Measurements from ENCODE around the gene AK8.

Gene AK8

GRCh38 chr9:132857616-132858342 lies 20.3 kb downstream of the AK8 start:
- no peak for DNase-seq

- no peak for DNase-seq
Observed at GRCh38 chr9:132857031-132857430, 21.1 kb downstream of the AK8 start.

DNA sequence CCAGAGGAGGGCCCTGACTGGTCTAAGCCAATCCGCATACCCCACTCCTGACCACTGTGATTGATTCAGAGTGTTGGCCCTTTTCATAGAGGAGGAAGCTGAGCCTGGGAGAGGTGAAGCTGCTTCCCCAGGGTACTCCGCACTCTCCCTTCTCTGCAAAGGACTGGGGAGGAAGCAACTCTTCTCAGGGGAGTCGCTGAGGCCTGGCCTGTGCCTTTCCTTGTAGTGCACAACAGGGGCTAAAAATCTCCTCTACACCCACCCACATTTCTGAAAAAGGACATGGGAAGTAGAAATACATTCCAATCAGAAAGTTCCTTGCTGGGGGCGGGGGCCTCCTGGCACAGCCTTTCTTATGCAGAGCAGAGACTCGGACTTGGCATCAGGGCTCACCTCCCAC lies 22.2 kb downstream of the AK8 start:
- DNase-seq: no peak

- no peak for DNase-seq
Observed at GRCh38 chr9:132854832-132855231, 23.3 kb downstream of the AK8 start.

GRCh38 chr9:132853482-132853881 lies 24.6 kb downstream of the AK8 start:
- DNase-seq: no peak

DNA sequence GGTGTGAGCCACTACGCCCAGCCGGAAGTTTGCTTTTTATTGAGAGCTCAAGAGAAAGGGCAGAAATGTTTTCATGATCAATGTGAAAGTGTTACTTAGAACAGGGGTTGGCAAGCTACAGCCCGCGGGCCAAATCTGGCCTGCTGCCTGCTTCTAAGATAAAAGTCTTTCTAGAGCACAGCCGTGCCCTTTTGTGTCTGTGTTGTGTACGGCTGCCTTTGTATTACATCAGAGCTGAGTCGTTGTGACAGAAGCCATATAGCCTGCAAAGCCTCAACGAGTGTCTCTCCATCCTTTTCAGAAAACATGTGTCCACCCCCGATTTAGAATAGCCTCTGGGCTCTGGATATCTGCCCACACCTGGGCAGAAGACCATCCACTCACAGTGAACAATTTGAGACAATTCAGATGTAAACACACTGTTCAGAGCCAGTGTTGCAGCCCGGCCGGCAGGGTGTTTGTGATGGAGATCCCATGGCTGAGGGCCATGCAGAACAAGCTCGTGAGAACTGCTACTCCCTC lies 28.8 kb downstream of the AK8 start:
- no peak for DNase-seq

DNA sequence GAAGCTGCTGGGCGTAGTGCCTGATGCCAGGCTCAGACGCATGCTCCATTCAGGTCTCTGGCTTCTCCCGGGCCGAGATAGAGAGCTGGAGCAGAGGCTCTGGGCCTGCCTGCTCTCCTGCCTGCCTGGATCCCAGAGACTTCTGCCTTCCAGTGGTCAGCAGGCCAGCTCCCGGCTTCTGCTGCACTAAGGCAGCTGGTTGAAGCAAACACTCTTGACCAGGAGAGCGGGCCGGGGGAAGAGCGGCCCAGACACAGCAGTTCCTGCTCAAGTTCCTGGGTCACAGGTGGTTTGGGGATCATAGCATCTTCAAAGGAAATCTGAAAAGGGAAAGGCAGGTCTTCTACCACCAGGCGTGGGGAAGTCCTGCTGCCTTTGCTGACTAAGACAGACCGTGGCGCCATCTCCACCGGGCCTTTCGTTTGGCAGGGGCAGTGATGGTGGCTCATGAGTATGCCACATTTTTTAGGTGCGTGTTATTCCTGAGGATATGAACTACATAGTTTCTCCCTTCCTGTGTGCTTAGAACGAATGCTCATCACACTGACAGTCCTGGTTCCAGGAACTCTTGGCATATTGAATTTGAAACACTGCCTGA lies 31.1 kb downstream of the AK8 start:
- no peak for DNase-seq

DNA sequence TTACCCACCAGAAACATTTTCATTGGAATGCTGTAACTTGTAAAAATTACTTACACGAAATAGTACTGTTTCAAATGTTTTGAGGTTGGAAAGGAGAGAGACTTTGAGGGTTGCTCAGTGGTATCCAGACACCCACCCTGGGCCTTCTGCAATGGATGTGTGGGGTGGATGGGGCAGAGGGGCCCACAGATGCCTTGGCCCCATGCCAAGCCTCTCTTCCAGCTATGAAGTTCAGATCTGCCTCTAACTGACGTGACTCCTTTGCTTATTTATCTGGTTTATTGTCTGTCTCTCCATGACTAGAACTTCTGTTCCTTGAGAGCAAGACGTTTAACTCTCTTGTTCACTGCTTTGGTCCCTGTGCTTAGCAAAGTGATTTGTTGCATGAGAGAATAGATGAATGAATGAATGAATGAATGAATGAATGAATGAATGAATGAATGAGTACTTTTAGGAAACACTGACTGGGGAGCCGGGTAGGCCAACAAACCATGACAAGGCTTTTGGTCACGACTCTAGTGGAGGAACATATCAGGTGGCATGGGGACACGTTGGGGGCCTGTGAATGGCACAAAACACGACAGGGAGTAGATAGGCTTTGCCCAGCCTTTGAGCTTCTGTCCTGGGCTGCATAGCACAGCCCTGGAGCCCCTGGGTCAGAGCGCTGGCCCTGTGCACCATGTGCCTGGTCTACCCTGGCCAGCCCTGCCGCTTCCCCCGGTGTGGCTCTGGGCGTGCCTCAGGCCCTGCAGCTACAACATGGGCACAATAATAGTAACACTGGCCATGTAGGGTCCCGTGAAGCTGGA lies 31.8 kb downstream of the AK8 start:
- DNase-seq: no peak

DNA sequence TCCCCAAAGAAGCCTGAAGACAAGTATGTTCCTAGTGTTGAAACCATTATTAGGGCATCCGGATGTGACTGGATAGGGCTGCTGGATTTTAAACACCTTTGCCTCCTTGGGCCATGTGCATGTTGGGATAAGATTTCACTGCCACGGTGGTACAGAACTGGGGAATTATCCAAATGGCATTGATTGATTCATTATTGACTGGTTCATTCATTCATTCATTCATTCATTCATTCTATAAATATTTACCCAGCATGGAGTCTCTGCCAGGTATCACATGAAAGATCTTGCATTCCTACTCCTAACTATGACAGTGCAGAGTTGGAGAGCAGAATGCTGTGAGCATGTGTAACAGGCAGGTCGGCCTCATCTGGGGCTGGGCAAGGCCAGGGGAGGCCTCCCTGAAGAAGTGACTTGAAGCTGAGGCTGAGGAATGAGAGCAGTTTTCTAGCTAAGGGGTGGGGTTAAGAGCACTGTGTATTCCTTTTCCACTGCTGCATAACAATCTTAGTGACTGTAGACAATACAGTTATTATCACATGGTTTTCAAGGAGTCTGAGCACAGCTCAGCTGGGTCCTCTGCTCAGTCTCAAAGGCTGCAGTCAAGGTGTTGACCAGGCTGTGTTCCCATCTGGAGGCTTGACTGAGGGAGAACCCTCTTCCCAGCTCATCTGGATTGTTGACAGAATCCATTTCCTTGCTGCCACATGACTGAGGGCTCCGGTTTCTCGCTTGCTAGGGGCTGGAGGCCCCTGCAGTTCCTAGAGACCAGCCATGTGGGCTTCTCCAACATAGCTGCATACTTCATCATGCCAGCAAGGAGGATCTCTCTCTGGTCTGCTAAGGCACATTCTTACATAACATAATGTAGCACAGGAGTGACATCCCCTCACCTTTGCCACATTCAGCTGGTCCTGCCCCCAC lies 35.7 kb downstream of the AK8 start:
- DNase-seq: no peak

- DNase-seq: no peak
Observed at GRCh38 chr9:132840980-132841379, 37.1 kb downstream of the AK8 start.

DNA sequence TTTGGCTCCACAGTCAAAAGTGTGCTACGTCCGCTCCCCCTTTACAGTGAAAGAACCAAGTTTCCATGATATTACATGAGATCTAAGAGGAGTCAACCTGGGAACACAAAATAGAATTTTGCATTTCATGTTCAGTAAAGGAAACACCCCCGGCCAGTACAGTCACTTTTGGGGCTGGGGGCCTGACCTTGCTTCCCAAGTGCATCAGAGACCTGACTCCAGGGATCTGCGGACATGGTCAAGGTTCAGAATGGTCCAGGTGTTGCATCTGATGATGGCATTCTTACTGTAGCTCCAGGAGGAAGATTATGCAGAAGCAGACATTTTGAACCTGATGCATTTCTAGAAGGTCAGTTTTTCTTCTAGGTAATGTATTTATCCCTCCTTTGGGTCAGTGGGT lies 39.8 kb downstream of the AK8 start:
- no peak for DNase-seq

- DNase-seq: no peak
Observed at GRCh38 chr9:132837501-132838286, 40.4 kb downstream of the AK8 start.

DNA sequence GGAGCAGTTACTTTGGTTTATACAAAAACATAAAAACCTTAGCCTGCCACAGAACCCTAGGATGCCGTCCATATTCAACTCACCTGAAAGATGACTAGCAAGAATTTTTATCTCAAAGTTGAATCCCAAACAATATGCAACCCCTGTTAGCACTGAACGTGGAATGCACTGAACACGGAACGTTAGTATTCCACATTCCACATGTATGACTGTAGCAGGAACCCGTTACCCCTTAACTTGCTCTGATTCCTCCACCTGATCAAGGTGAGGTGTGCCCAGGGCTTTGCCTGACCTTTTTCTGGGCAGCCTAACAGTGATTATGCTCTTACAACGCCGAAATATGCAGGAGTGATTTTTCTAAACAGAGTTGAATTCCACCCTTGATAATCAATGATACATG lies 43.7 kb downstream of the AK8 start:
- no peak for DNase-seq

GRCh38 chr9:132833550-132834121 lies 44.4 kb downstream of the AK8 start:
- DNase-seq: no peak

- no peak for DNase-seq
Observed at GRCh38 chr9:132832171-132832881, 45.8 kb downstream of the AK8 start.

GRCh38 chr9:132828201-132828770 lies 49.8 kb downstream of the AK8 start:
- no peak for DNase-seq

DNA sequence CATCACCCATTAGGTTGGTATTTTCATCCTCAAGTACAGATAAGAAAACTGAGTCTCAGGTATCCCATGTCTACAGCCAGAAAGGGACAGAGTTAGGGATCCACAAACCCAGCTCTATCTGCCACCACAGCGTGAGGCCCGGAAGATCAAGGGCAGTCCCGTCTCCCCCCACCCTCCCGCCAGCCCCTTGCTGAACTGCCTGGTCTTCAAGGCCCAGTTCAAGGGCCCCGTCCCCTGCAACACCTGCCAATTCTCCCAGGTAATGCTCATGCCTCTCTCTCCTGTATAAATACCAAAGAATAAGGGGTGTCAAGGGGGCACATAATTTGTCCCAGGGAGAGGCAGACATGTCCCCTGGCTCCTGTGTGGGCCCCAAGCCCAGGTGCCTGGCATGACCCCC lies 50.7 kb downstream of the AK8 start:
- no peak for DNase-seq

GRCh38 chr9:132826621-132827365 lies 51.3 kb downstream of the AK8 start:
- no peak for DNase-seq

GRCh38 chr9:132826131-132826530 lies 52.0 kb downstream of the AK8 start:
- no peak for DNase-seq

DNA sequence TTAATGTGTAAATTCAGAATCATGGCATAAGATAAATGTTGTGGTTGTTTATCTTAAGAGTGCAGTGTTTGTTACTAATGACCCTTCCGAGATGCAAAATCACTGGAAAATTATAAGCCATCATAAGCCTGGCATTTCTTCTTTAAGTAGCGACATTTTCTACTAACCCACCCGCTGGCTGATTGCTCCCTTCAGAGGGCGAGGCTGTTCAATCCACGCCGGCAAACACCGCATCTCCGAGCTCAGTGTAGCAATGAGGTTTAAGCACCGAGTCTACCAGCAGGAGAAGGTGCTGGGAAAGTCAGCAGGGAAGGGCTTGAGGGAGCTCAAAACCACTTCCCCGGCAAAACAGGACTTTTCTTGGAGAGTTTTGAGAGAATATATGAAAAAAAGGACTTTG lies 52.7 kb downstream of the AK8 start:
- no peak for DNase-seq

Measured in NK-92 treated with Interleukin-12 subunit alpha and Interleukin-12 subunit beta, amount 100 ng/mL, for 24 hours (cell line).